Sciatic nerve (tissue), 2 donors: ENCODE measurements around the gene ZNF19. TPM values are rescaled to one million over a fixed set of nuclear protein-coding genes. Genes with fewer than 3 reads are reported as not detected.

ENCODE experiments used
- ATAC-seq: fragments of 200-7000 bp; cut with Tn5 transposase; one replicate; pipeline ENCODE4 v1.9.1; 2020; ENCODE audit warnings: mild to moderate bottlenecking, moderate library complexity
- DNase-seq: peaks from one replicate; pipeline ENCODE4 v3.0.0-alpha.2; 2020; ENCODE audit warnings: low spot score
- intact Hi-C: fragments of 100-400 bp; cut with DNase I; formaldehyde crosslinking; loops from one replicate; pipeline ENCODE4 v1.14.2; 2022
- total RNA-seq: library from RNA; stranded (reverse); fragmentation: NEBNext Ultra II Directional; extraction: Animal tissue kit (Norgen Biotek cat#: 25700); gene quantifications from one replicate; pipeline ENCODE4 v1.2.1, GENCODE V29; 2021
- donor health status: DM: no; HTN: no; CAD: no.
- donor health status: DM: no; HTN: no; CAD: no.

Gene ZNF19
- total RNA-seq, 1 donor from 2014 or later: 7.8 TPM

DNA sequence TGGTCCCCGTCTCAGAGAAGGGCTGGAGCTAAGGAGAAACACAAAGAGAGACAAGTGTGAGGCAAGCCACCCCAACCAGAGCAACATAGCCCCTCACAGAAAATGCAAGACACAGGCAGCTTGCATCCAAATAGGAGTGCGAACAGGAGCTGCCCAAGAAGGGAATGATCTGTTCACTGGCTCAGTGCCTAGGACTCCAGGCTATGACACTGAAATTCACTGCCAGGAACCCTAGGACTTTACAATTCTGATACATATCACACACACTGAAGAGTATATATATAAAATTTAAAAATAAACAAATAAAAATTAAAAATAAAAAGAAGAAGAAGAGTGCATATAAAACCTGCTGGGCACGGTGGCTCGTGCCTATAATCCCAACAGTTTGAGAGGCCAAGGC is 32.3 kb downstream of the ZNF19 start:
- intact Hi-C loops: no loop called here
- DNase-seq (no peak), ATAC-seq (no peak)

DNA sequence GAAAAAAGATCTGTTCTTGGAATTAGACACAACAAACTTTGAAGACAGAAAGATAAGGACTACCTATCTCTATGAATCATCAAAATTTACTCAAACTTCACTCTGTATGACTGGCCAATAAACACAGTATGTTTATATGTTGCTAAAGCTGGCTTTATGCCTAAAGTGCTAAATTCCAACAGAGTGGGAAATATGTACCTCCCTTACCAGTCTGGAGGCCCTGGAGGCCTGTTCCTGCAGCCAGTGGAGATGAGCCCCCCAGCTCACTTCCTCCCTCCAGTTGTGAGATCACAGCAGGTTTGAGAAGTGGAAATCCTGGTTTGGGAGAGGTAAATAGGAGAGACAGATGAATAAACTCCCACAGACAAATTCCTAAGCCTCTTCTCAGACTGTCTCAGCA is 36.1 kb downstream of the ZNF19 start:
- intact Hi-C loops: no loop called here
- DNase-seq (no peak), ATAC-seq (no peak)

DNA sequence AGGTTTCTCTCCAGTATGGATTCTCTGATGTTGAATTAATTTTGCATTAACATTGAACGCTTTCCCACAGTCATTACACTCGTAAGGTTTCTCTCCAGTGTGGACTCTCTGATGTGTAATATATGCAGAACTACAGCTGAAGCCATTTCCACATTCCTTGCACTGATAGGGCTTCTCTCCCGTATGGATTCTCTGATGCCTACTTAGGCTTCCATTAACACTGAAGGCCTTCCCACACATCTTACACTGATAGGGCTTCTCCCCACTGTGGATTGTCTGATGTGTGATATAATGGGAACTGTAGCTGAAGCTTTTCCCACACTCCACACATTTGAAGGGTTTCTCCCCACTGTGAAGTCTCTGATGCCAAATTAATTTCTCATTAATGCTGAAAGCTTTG is 40.1 kb downstream of the ZNF19 start:
- DNase-seq (no peak), ATAC-seq (no peak)
- intact Hi-C loops: no loop called here

DNA sequence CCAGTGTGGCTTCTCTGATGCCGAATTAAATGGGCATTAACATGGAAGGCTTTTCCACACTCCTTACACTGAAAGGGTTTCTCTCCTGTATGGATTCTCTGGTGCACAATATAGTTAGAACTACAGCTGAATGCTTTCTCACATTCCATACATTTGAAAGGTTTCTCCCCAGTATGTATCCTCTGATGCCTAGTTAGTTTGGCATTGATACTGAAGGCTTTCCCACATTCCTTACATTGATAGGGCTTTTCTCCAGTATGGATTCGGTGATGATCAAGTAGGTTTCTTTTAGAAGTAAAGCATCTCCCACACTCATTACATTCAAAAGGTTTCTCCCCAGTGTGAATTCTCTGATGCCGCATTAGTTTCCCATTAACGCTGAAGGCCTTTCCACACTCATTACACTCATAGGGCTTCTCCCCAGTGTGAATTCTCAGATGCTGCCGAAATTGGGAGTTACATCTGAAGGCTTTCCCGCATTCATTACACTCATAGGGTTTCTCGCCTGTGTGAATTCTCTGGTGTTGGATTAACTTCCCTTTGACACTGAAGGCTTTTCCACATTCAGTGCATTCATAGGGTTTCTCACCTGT is 40.8 kb downstream of the ZNF19 start:
- DNase-seq: no peak
- ATAC-seq: no peak
- intact Hi-C loops: no loop called here

DNA sequence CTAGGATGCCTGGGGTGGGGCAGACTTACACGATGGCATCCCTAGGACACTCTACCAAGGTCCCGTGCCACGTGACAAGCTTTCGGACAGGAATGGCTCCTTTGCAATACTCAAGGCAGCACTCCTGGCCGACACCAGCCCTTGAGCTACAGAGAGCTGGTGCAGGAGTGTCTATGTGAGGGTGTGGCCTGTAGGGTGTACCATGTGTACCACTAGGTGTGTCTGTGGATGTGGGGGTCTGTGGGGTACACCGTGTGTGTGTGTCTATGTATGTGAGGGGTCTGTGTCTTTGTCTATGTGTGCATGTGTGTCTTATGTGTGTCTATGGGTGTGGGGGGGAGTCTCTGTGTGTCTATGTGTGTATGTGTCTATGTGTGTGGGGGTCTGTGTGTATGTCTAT is 45.4 kb downstream of the ZNF19 start:
- DNase-seq (no peak), ATAC-seq (no peak)
- intact Hi-C loops: no loop called here

DNA sequence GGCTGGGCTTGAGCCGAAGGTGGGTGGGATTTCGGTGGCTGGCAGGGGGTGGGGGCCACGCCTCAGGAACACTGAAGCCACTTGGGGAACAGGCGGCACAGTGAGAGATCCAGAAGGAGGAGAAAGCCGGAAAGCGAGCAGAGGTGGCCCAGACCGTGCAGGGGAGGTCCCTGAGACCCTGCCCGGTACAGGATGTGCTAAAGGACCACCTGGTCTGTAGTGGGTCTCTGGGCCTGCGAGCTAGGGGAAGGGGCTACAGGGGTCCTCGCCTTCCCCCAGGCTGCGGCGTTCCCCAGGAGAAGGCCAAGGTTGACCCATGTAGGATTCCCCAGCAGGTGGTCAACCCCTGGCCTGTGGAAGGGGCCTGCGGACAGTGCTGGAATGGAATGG is 47.1 kb downstream of the ZNF19 start, which contains the start of gene TLE7:
TSS of gene TLE7 (minus strand) at position 4 of the 390 bp plus-strand sequence. CDS start 8,730 bp downstream, outside the sequence.
- DNase-seq: no peak
- intact Hi-C loops: no loop called here
- no peak for ATAC-seq

DNA sequence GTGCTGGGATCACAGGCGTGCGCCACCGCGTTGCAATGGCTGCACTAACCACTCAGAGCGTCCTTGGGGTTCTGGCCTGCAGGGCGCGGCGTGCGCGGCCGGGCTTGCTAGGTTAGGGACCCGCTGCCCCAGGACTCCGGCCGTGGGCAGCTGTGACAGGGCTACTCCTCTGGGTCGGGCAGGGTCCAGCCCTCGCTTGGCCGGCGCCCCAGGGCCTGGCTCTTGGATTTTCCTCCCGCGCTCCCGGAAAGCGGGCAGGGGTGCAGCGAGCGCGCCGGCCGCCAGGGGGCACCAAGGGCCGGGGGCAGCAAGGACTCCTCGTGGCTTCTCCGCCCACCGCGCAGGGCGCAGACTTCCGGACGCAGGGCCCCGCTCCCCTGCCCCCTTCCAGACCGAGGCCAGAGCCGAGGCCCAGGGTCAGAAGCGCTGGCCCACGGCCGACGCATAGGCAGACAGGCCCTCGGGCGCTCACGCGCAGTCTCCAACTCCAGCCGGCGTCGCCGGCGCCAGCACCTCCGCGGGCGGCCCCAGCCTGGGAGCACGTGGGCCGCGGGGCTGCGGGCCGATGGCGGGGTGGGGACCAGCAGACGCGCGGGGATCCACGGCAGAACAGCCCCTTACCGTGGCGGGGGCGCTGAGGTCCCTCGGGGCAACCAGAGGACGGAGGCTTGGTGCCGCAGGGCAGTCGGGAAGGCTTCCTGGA is 47.6 kb downstream of the ZNF19 start:
- intact Hi-C loops: no loop called here
- DNase-seq (no peak), ATAC-seq (no peak)

DNA sequence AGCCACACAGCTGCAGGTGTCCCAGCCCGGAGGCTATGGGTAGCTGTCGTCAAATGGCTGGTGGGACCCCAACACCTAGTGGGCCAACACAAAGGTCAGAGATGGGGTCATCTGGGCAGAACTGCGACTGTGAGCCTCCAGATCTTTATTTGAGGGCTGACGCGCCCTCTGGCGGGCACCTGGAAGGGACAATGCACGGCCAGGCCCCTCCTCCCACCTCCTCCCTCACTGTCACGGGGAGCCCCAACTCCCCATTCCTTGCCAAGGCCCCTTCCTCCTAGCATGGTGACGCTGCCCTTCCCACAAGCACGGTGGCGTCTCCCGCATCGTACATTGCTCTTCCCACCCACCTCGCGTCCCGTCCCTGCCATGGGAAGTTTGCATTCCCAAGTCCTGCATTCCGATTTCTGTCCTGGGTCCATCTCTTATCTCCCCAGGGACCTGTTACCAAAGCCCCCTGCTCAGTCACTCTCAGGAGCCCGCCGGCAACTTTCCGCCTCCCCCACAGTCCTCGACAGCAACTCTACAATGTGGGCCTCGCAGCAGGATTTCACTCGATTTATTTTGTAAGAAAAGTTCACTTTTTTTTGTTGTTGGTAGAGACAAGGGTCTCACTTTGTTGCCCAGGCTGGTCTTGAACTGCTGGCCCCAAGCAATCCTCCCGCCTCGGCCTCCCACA is 48.3 kb downstream of the ZNF19 start:
- no peak for ATAC-seq
- DNase-seq: no peak
- intact Hi-C loops: no loop called here

DNA sequence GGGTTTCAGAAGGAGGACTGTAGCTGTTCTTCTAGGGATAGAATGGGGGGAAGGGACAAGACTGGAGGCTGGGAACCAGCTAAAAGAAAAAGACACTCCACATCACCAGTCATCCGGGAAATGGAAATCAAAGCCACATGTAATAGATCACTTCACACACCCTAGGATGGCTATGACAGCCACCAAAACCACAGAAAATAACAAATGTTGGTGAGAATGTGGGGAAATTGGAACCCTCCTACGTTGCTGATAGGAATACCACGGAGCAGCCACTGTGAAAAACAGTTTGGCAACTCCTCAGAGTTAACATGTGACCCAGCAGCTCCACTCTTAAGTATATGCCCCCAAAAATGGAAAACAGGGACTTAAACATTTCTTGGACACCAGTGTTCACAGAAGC is 49.6 kb downstream of the ZNF19 start:
- no peak for DNase-seq
- intact Hi-C loops: no loop called here
- no peak for ATAC-seq

DNA sequence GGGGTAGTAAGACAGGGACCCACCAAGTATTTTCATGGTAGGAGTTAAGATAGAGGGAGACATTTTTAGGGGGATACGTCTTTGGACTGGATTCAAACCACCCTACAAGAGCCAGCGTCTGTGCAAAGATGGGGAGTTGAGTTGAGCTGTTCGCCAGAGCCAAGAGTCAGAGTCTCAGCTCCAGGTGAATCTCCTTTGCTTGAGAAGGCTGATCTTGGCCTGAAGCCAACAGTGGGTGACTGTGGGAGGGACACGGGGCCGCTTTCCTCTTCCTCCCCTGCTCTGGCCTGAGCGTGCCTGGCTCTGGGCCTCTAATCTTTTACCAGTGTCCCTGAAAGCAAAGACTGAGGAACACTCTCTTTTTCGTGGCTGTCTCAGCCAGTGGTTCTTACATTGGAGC is 52.7 kb downstream of the ZNF19 start:
- intact Hi-C loops: no loop called here
- DNase-seq: no peak

DNA sequence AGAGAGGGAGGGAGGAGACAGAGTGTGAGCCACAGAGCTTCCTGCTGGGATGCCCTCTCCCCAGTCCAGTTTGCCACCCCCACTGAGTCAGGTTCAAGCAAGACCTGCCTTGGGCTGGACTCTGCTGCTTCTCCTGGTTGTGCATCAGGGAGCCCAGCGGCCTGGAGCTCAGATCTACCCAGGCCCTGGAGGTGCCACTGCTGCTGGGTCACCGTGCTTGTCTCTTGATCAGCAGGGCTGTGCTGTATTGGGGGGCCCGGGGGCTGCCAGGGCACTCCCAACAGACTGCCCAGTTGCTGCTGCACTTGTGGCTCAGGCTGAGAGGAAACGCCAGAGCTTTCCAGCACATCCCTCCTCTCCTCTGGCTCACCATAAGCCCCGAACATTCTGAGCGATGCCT is 56.2 kb downstream of the ZNF19 start:
- DNase-seq (no peak), ATAC-seq (no peak)
- intact Hi-C loops: no loop called here

More for the DNA sequence above, 52.7 kb downstream of the ZNF19 start:
- no peak for ATAC-seq

DNA sequence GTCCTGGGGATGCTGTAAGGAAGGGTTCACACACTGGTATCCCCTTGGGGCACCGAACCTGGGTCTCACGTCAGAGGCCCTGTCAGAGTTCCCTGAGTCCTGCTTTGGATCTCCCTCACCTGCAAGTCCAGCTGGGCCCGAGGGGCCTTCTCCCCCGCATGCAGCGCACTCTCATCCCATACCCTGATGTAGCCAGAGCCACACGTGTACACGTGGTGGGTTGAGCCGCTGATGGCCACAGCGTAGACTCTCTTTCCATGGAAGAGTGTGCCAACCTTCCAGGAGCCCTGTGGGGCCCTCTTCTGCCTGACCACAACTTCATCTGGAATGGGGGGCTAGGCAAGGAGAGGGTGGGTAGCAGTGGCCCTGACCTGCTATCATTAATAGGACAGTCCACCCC is 57.1 kb downstream of the ZNF19 start:
- DNase-seq (no peak), ATAC-seq (no peak)
- intact Hi-C loops: no loop called here

DNA sequence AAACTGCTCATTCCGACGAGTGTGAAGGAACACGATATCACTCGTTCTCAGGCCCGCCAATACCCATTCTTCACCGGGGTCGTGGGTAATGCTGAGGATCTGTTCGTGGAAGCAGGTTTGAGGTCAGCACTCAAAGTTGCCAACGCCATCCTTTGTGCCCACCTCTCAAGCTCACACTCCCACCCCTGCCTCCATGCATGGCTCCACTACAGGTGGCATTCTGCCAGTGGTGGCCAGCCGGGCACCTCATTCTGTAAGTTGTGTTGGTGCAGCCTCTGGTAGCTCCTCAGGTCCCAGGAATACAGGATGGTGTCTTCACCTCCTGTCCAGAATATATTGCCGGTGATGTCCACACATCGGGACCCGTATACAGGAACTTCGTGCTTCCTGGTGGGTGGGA is 57.9 kb downstream of the ZNF19 start:
- intact Hi-C loops: no loop called here
- DNase-seq (no peak), ATAC-seq (no peak)

DNA sequence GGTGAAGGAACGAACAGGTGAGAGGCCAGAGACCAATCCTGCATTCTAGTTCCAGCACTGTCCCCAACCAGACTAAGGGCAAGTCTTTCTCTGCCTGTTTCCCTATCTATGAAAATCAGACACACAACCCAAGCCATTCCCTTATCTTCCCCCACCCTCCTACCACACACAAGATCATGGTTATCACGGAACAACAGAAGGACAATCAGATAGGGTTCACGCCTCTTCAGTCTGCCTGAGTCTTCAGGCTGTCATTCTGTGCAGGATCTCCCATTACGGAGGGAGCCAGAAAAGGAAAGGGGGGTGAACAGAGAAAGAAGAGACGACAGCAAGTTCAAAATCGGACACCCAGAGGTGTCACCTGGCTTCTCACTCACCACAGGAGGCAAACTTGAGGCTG is 58.4 kb downstream of the ZNF19 start:
- no peak for DNase-seq
- no peak for ATAC-seq
- intact Hi-C loops: no loop called here

DNA sequence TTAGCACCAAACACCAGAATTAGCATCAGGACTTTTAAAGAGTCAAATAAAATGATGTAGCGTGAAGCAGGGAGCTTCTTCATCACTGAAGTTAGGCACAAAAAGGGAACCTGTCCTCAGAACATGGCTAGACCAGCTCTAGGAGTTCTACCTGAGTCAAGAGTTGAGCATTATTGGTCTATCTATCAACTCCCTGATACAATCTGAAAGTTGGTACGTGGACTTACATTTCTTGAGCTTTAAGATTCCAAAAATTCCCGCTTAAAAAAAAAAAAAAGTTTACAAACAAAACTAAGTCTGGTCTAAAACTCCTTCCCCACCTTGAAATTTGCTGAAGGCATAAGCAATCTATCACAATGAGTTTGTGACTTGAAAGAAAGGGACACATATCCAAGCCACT is 59.5 kb downstream of the ZNF19 start:
- ATAC-seq: no peak
- DNase-seq: no peak

DNA sequence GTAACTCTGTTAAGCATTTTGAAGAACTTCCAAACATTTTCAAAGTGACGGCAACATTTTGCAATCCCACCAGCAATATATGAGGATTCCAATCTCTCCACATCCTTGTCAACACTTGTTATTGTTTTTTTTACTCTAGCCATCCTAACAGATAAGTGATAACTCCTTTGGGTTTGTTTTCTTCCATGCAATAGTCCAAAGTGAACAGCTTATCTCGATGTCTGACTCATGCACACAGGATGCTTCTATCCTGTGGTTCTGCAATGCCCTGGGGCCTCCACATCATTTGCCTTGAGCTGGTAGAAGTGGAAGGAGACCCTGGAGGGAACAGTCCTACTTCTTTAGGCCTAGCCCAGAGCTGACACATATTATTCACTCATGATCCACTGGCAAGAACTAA is 60.2 kb downstream of the ZNF19 start:
- DNase-seq (no peak), ATAC-seq (no peak)
- intact Hi-C loops: no loop called here

More for the DNA sequence above, 59.5 kb downstream of the ZNF19 start:
- intact Hi-C loops: no loop called here

DNA sequence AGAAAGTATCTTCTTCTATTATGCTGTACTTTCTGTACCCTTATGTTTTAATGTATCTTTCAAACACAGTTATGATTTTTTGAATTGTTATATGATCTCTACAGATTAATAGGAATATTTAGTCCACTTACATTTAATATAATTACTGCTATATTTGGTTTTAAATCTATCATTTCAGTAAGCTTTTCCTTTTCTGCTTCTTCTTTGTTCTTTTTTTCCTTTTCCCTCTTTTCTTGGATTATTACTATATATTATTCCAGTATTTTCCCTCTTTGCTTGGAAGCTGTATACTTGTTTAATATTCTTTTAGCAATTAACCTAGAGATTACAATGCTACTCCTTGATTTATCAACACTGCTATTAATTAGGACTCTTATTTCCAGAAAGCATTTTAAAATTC is 60.7 kb downstream of the ZNF19 start:
- DNase-seq (no peak), ATAC-seq (no peak)
- intact Hi-C loops: no loop called here

DNA sequence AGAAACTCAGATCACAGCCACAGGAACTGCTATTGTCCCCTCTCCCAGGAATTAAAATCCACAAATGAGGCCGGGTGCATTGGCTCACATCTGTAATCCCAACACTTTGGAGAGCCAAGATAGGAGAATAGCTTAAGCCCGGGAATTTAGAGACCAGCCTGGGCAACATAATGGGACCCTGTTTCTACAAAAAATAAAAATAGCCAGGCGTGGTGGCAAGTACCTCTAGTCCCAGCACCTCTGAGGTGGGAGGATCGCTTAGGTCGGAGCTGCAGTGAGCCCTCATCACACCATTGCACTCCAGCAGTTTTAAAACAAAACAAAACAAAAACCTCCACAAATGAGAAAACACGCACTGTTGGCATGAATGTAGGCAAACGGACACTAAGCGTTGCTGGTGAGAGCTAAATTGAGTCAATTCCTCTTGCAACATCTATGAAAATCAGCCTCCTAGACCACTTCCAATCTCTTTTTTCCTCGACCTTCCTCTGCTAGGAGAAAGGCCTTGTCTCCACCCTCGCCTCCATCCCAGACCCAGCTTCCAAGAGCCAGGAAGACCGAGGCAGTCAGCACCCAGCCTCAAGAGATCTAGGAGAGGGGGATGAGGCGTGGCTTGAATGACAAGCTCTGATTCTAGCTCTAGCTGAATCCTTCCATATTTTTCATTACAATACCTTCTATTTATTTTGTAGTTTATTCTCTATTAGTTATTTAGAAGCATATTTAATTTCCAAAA is 62.1 kb downstream of the ZNF19 start:
- intact Hi-C loops: no loop called here
- no peak for ATAC-seq
- no peak for DNase-seq

DNA sequence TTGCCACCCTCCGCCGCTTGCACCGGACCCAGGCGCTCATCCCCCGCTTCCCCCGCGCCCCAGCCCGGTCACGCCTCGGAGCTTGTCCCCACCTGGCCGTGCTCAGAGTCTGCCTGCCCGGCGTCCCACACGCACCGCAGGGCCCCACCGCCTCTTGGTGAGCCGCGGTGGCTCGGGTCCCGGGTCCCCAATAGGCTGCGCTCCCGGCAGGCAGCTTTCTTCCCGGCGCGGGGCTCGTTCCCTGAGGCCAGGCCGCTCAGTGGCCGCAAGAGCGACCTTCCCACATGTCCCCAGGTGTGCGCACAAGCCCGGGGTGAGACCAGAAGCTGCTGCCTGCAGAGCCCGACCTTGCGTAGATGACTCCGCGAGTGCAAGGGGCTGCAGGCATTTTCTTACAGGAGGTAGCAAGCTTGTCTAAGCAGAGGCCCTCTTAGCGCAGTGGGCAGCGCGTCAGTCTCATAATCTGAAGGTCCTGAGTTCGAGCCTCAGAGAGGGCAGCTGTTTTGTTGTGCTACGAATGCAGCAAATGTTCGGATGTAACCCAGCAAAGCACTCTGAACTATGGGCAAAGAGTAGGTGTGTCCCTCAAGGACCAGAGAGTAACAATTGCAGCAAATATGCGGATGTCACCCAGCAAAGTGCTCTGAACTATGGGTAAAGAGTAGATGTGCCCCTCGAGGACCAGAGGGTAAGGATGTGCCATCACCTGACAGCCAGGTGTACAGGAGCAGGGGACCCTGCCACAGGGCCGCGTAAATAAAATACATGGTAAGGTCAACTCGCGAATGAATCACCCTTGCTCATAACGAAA is 62.9 kb downstream of the ZNF19 start:
- ATAC-seq (no peak), DNase-seq (no peak)
- intact Hi-C loops: no loop called here
